ENCODE measurements around the gene SUMF2.
"Not testable (repeated sequence)": the region's sequence is repeated elsewhere in the genome, so short reads cannot be mapped to it uniquely, and the experiment has no call there.

Gene SUMF2

DNA sequence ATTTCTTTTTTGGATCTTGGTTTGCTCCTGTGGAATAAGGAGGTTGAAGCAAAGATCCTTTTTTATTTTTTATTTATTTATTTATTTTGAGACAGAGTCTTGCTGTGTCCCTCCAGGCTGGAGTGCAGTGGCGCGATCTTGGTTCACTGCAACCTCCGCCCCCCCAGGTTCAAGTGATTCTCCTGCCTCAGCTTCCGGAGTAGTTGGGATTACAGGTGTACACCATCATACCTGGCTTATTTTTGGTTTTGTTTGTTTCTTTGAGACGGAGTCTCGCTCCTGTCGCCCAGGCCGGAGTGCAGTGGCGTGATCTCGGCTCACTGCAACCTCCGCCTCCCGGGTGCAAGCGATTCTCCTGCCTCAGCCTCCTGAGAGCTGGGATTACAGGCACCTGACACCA lies 2.3 kb downstream of the SUMF2 start:
- peaks cover 20 to 34% of the 10 kb centered on the region in 2 donors for H3K36me3 ChIP-seq (ENCODE audit: control insufficient read depth in 1 of 2, insufficient read depth in 2 of 2, low read length in 2 of 2)

DNA sequence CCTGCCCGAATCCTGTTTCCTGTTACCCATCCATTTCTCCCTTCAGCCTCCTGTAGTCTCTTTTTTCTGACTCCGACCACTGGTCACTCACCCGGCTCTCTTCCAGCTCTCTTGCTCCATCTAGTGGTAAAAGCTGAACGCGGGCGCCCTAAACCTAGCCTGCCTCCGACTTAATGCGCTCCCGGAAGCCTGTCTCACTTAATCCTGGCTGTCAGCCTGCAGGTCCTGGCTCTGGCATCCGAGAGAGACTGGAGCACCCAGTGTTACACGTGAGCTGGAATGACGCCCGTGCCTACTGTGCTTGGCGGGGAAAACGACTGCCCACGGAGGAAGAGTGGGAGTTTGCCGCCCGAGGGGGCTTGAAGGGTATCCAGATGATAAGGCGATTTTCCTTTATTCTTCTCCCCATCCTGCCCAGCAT lies 10.3 kb downstream of the SUMF2 start:
- peaks cover 5 to 22% of the 10 kb centered on the region in 2 donors for H3K36me3 ChIP-seq (ENCODE audit: control insufficient read depth in 1 of 2, insufficient read depth in 2 of 2, low read length in 2 of 2)
- H3K4me1 ChIP-seq (ENCODE audit: control insufficient read depth in 1 of 2, insufficient read depth in 2 of 2, low read length in 2 of 2), result peaks cover 4 to 11% of the 10 kb centered on the region in 2 donors
- no peaks in the 10 kb centered on the region for H3K9me3 ChIP-seq (ENCODE audit: control insufficient read depth in 1 of 2, low read length in 2 of 2)
- H3K27me3 ChIP-seq (ENCODE audit: low read depth, low read length), result no peaks in the 10 kb centered on the region
- no peak overlapping the region for H3K4me3 ChIP-seq (ENCODE audit: low read depth in 1 of 2, low read length in 2 of 2)
- H3K27ac ChIP-seq (ENCODE audit: low read length), result no peak overlapping the region

More for the DNA sequence above, 2.3 kb downstream of the SUMF2 start:
- H3K27me3 ChIP-seq (ENCODE audit: low read depth, low read length); H3K27ac ChIP-seq (ENCODE audit: low read length); H3K9me3 ChIP-seq (ENCODE audit: control insufficient read depth in 1 of 2, low read length in 2 of 2); H3K4me3 ChIP-seq (ENCODE audit: low read depth in 1 of 2, low read length in 2 of 2): not testable (repeated sequence)
- H3K4me1 ChIP-seq (ENCODE audit: control insufficient read depth in 1 of 2, insufficient read depth in 2 of 2, low read length in 2 of 2), result peaks cover 0 to 14% of the 10 kb centered on the region in 2 donors

DNA sequence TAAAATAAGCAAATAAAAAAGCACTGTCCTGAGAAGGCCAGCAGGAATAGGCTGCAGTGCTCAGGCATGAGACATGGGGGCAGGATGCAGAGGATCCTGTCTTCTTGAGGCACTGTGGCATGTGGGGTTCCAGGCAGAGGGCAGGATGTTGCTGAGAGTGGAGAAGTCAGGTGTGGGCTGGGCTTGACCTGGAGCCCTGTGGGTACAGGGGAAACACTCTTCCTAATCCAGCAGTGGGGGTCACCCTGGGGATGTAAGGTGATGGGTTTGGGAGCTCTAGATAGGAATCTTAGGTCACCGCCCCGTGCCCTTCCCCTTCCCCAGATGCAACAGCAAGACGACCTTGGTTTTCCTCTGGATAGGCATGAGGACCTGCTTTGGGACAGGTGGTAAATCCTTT lies 13.6 kb downstream of the SUMF2 start:
- Histone ChIP-seq H3K4me1 (ENCODE audit: control insufficient read depth in 1 of 2, insufficient read depth in 2 of 2, low read length in 2 of 2) (peaks cover 10 to 25% of the 10 kb centered on the region in 2 donors), H3K36me3 (ENCODE audit: control insufficient read depth in 1 of 2, insufficient read depth in 2 of 2, low read length in 2 of 2) (peaks cover 5 to 26% of the 10 kb centered on the region in 2 donors), H3K4me3 (ENCODE audit: low read depth in 1 of 2, low read length in 2 of 2) (no peak overlapping the region), H3K27me3 (ENCODE audit: low read depth, low read length) (no peaks in the 10 kb centered on the region), H3K9me3 (ENCODE audit: control insufficient read depth in 1 of 2, low read length in 2 of 2) (no peaks in the 10 kb centered on the region), H3K27ac (ENCODE audit: low read length) (no peak overlapping the region)

DNA sequence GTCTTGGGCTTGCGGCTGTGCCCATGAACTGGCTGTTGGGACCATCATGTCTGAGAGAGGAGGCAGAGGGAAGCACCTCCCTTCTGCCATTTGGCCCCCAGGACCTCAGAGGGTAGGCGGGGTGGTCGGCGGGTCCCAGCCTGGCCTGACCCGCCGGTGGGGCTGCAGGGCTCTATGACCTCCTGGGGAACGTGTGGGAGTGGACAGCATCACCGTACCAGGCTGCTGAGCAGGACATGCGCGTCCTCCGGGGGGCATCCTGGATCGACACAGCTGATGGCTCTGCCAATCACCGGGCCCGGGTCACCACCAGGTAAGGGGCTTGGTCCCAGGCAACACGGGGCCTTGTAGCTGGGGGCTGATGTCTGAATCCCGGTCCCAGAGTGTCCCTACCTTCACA lies 14.1 kb downstream of the SUMF2 start:
- no peak overlapping the region for H3K27ac ChIP-seq (ENCODE audit: low read length)
- H3K27me3 ChIP-seq (ENCODE audit: low read depth, low read length), result no peaks in the 10 kb centered on the region
- no peak overlapping the region for H3K4me3 ChIP-seq (ENCODE audit: low read depth in 1 of 2, low read length in 2 of 2)
- H3K36me3 ChIP-seq (ENCODE audit: control insufficient read depth in 1 of 2, insufficient read depth in 2 of 2, low read length in 2 of 2), result peaks cover 5 to 21% of the 10 kb centered on the region in 2 donors
- no peaks in the 10 kb centered on the region for H3K9me3 ChIP-seq (ENCODE audit: control insufficient read depth in 1 of 2, low read length in 2 of 2)
- H3K4me1 ChIP-seq (ENCODE audit: control insufficient read depth in 1 of 2, insufficient read depth in 2 of 2, low read length in 2 of 2), result peaks cover 13 to 29% of the 10 kb centered on the region in 2 donors

DNA sequence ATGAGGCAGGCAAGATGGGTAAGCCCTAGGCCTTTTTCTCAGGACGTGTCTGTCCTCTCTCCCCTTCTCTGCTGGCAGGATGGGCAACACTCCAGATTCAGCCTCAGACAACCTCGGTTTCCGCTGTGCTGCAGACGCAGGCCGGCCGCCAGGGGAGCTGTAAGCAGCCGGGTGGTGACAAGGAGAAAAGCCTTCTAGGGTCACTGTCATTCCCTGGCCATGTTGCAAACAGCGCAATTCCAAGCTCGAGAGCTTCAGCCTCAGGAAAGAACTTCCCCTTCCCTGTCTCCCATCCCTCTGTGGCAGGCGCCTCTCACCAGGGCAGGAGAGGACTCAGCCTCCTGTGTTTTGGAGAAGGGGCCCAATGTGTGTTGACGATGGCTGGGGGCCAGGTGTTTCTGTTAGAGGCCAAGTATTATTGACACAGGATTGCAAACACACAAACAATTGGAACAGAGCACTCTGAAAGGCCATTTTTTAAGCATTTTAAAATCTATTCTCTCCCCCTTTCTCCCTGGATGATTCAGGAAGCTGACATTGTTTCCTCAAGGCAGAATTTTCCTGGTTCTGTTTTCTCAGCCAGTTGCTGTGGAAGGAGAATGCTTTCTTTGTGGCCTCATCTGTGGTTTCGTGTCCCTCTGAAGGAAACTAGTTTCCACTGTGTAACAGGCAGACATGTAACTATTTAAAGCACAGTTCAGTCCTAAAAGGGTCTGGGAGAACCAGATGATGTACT lies 15.5 kb downstream of the SUMF2 start:
- Histone ChIP-seq H3K27me3 (ENCODE audit: low read depth, low read length) (no peaks in the 10 kb centered on the region), H3K4me3 (ENCODE audit: low read depth in 1 of 2, low read length in 2 of 2) (peak overlapping the region in 1 of 2 donors; percentile 2), H3K9me3 (ENCODE audit: control insufficient read depth in 1 of 2, low read length in 2 of 2) (no peaks in the 10 kb centered on the region), H3K36me3 (ENCODE audit: control insufficient read depth in 1 of 2, insufficient read depth in 2 of 2, low read length in 2 of 2) (peaks cover 5 to 20% of the 10 kb centered on the region in 2 donors), H3K4me1 (ENCODE audit: control insufficient read depth in 1 of 2, insufficient read depth in 2 of 2, low read length in 2 of 2) (peaks cover 16 to 32% of the 10 kb centered on the region in 2 donors), H3K27ac (ENCODE audit: low read length) (peak overlapping the region; percentile 69)

DNA sequence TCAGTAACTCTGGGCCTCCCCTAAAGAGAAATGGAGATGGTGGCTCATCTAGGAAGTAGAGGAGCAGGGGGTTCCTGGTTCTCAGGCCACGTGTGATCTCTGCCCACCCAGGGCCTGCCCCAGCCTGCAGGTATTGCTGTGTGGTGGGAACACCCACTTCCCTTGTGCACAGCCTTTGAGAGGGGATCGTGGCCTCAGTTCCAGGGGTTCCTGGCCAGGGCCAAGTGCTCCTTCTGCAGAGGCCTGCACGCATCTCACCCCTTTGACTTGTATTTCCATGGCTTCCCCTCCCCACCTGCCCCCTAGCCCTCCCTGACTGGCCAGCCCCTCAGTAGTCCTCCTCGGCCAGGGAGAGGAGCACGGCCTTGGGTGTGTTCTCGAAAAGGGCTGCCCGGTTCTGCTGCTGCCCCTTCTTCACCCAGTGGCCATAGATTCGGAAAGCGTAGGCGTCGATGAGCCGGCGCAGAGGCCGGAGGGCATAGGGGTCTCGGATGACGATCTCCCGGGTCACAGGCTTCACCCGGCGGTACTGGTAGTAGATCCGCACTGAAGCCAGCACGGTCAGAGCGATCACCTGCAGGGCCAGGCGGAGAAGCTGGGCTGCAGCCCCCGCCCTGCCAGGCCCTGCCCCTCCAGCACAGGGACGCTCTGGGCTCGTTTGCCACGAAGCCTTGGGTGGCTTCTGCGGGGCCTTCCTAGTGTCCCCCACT lies 16.8 kb downstream of the SUMF2 start:
- H3K36me3 ChIP-seq (ENCODE audit: control insufficient read depth in 1 of 2, insufficient read depth in 2 of 2, low read length in 2 of 2), result peaks cover 5 to 21% of the 10 kb centered on the region in 2 donors
- not testable (repeated sequence) for H3K27ac ChIP-seq (ENCODE audit: low read length)

DNA sequence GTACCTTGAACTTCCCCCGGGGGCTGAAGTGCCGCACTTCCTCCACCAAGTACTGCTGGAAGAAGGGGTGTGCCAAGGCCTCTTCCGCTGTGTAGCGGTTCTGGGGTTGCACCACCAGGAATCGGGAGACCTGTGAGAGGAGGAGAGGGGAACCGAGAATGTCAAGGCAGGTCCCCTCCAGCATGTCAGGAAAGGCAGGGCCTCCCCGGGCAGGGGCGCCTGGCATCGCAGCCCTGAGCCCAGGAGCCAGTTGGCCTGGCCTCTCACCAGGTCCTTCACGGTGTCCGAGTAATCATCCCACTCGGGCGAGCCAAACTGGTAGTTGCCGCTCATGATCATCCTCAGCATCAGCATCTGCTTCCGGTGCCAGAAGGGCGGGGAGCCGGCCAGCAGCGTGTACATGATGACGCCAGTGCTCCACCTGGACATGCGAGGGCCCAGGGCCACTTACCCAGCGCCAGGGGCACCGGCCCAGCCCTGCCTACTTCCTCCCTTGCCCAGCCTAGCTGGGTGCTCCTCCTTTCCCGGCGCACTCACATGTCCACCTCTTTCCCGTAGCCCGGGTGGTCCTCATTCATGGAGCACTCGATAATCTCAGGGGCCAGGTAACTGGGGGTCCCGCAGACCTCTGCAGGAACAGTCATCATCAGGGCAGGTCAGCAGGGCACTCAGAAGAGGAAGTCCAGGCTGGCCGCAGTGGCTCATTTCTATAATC lies 17.7 kb downstream of the SUMF2 start:
- Histone ChIP-seq H3K27ac (ENCODE audit: low read length) (no peak overlapping the region), H3K4me1 (ENCODE audit: control insufficient read depth in 1 of 2, insufficient read depth in 2 of 2, low read length in 2 of 2) (peaks cover 16 to 32% of the 10 kb centered on the region in 2 donors), H3K9me3 (ENCODE audit: control insufficient read depth in 1 of 2, low read length in 2 of 2) (no peaks in the 10 kb centered on the region), H3K36me3 (ENCODE audit: control insufficient read depth in 1 of 2, insufficient read depth in 2 of 2, low read length in 2 of 2) (peaks cover 5 to 26% of the 10 kb centered on the region in 2 donors), H3K27me3 (ENCODE audit: low read depth, low read length) (no peaks in the 10 kb centered on the region), H3K4me3 (ENCODE audit: low read depth in 1 of 2, low read length in 2 of 2) (no peak overlapping the region)

More for the DNA sequence above, 16.8 kb downstream of the SUMF2 start:
- H3K27me3 ChIP-seq (ENCODE audit: low read depth, low read length); H3K9me3 ChIP-seq (ENCODE audit: control insufficient read depth in 1 of 2, low read length in 2 of 2); H3K4me3 ChIP-seq (ENCODE audit: low read depth in 1 of 2, low read length in 2 of 2): not testable (repeated sequence)
- peaks cover 16 to 32% of the 10 kb centered on the region in 2 donors for H3K4me1 ChIP-seq (ENCODE audit: control insufficient read depth in 1 of 2, insufficient read depth in 2 of 2, low read length in 2 of 2)

DNA sequence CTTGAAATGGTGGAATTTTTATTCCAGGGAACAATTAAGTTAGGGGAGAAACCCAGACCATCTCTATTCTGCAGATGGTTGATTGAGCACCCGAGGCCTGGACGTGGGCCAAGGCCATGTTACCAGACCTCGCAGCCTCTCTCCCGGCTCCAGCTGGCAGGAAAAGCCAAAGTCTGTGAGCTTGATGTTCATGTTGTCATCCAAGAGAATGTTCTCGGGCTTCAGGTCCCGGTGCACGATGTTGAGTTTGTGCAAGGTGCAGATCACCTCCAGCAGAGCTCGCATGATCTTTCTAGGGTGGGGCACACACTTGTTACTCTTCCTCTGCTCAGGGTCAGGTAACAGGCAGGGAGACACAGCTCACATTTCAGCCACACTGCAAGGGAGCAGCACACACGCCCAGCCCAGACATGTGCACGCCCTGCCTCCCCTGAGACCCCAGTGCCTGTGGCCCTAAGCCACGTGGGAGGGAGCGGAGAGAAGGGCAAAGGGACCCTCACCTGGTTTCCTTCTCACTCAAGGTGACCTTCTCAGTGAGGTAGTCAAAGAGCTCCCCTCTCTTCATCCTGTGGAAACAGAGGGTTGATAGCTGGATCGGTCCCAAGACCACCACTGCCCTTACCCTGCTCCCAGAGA lies 19.2 kb downstream of the SUMF2 start:
- H3K27ac ChIP-seq (ENCODE audit: low read length), result no peak overlapping the region
- H3K36me3 ChIP-seq (ENCODE audit: control insufficient read depth in 1 of 2, insufficient read depth in 2 of 2, low read length in 2 of 2), result peaks cover 0 to 32% of the 10 kb centered on the region in 2 donors
- H3K4me1 ChIP-seq (ENCODE audit: control insufficient read depth in 1 of 2, insufficient read depth in 2 of 2, low read length in 2 of 2), result peaks cover 16 to 32% of the 10 kb centered on the region in 2 donors
- no peaks in the 10 kb centered on the region for H3K27me3 ChIP-seq (ENCODE audit: low read depth, low read length)
- H3K4me3 ChIP-seq (ENCODE audit: low read depth in 1 of 2, low read length in 2 of 2), result no peak overlapping the region
- no peaks in the 10 kb centered on the region for H3K9me3 ChIP-seq (ENCODE audit: control insufficient read depth in 1 of 2, low read length in 2 of 2)

DNA sequence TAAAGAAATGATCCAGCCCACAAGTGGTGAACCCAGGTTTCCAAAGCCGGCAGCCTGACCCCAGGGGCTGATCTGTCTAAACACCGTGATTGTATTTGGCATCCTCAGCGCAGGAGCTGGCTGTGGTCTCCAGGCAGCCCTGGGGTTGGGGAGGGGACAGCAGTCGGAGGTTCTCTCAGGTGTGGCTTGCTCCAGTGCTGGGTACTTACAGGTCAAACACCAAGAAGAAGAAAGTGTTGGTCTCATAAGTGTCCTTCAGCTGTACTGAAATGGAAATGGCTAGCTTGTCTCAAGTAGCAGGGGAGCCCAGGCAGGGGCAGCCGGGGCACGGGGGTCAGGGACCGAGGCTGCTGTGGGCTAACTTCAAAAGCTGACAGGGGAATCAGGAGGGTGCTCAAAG lies 22.7 kb downstream of the SUMF2 start:
- Histone ChIP-seq H3K27ac (ENCODE audit: low read length) (no peak overlapping the region), H3K9me3 (ENCODE audit: control insufficient read depth in 1 of 2, low read length in 2 of 2) (no peaks in the 10 kb centered on the region), H3K27me3 (ENCODE audit: low read depth, low read length) (no peaks in the 10 kb centered on the region), H3K36me3 (ENCODE audit: control insufficient read depth in 1 of 2, insufficient read depth in 2 of 2, low read length in 2 of 2) (peaks cover 0 to 21% of the 10 kb centered on the region in 2 donors), H3K4me1 (ENCODE audit: control insufficient read depth in 1 of 2, insufficient read depth in 2 of 2, low read length in 2 of 2) (peaks cover 9 to 17% of the 10 kb centered on the region in 2 donors), H3K4me3 (ENCODE audit: low read depth in 1 of 2, low read length in 2 of 2) (no peak overlapping the region)

DNA sequence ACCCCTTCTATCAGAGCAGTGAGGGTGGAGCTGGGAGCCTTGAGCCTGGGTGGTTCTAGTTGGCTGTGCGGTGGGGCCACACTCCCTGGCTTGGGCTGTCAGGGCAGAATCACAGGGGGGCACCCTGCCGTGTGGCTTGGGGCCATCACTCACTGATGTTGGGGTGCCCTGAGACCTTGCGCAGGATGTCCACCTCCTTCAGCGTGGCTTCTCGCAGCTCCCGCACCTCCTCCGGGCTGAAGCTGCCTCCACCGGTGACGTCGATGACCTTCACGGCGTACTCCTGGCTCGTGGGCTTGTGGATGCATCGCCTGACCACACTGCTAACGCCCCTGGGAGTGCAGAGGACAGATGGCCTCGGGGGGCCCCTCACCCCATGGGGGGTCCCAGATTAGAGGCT lies 23.4 kb downstream of the SUMF2 start:
- H3K27me3 ChIP-seq (ENCODE audit: low read depth, low read length), result no peaks in the 10 kb centered on the region
- H3K36me3 ChIP-seq (ENCODE audit: control insufficient read depth in 1 of 2, insufficient read depth in 2 of 2, low read length in 2 of 2), result peaks cover 0 to 21% of the 10 kb centered on the region in 2 donors
- H3K27ac ChIP-seq (ENCODE audit: low read length), result no peak overlapping the region
- H3K9me3 ChIP-seq (ENCODE audit: control insufficient read depth in 1 of 2, low read length in 2 of 2), result no peaks in the 10 kb centered on the region
- no peak overlapping the region for H3K4me3 ChIP-seq (ENCODE audit: low read depth in 1 of 2, low read length in 2 of 2)
- peaks cover 11 to 23% of the 10 kb centered on the region in 2 donors for H3K4me1 ChIP-seq (ENCODE audit: control insufficient read depth in 1 of 2, insufficient read depth in 2 of 2, low read length in 2 of 2)

DNA sequence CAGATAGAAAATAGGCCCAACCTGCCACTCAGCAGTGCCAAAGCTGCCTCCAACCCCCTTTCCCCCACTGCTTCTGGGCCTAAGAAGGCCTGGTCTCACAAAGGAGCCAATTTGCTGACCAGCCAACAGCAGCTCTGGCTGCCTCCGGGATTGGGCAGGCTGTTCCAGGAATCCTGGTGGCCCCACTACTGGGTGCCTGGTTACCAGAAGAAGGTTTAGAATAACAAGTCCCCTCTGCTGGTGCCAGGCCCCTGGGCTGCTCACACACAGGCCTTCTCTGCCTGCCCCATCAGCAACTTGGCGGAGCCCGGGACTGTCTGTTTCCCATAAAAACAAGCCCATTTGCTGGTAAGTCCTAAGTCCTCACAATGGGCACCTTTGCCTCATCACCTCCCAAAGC lies 27.5 kb downstream of the SUMF2 start:
- Histone ChIP-seq H3K9me3 (ENCODE audit: control insufficient read depth in 1 of 2, low read length in 2 of 2) (no peaks in the 10 kb centered on the region), H3K27me3 (ENCODE audit: low read depth, low read length) (no peaks in the 10 kb centered on the region), H3K36me3 (ENCODE audit: control insufficient read depth in 1 of 2, insufficient read depth in 2 of 2, low read length in 2 of 2) (peaks cover 0 to 14% of the 10 kb centered on the region in 2 donors), H3K27ac (ENCODE audit: low read length) (no peak overlapping the region), H3K4me3 (ENCODE audit: low read depth in 1 of 2, low read length in 2 of 2) (peak overlapping the region in 1 of 2 donors; percentile 37), H3K4me1 (ENCODE audit: control insufficient read depth in 1 of 2, insufficient read depth in 2 of 2, low read length in 2 of 2) (peaks cover 5 to 22% of the 10 kb centered on the region in 2 donors)
